Endothelial cell of umbilical vein (primary cell): ENCODE results near the gene ROMO1. TPM values are rescaled to one million over a fixed set of nuclear protein-coding genes. Genes with fewer than 3 reads are reported as not detected.

Source experiments
- BruUV-seq: library from RNA; stranded (reverse); fragments of 400-500 nt; replicated peaks from 2 replicates; lab custom pipeline; 2021; lab: Mats Ljungman, UMichigan
- CTCF ChIA-PET: fragments of 300-600, 350-600 bp; sonication (Branson Sonifier 250); formaldehyde crosslinking; loops from one replicate; lab custom pipeline; 2021; ENCODE audit warnings: antibody characterized with exemption, inconsistent platforms; lab: Charles Lee
- POLR2A ChIA-PET: fragments of 300-600, 350-600 bp; sonication (Branson Sonifier 250); formaldehyde crosslinking; loops from one replicate; lab custom pipeline; 2021; ENCODE audit warnings: antibody characterized with exemption, inconsistent platforms; lab: Charles Lee
- DNase-seq: peaks from one replicate; pipeline ENCODE4 v3.0.0-alpha.2; 2011; ENCODE audit warnings: low read depth, low spot score
- FAIRE-seq: peaks from 2 replicates; lab custom pipeline; 2011; peaks lifted over from hg19 to GRCh38; lab: Jason Lieb, UNC
- H2AFZ ChIP-seq: 2 replicates; pipeline ENCODE4 v1.6.0; 2012; ENCODE audit warnings: low read depth, low read length, control low read depth, inconsistent platforms
- H3K27ac ChIP-seq: 2 replicates; pipeline ENCODE4 v1.5.1; 2011; ENCODE audit warnings: low read depth, mild to moderate bottlenecking, control low read depth, low read length, moderate library complexity; ENCODE audit not compliant: insufficient read depth
- H3K27me3 ChIP-seq, 2 experiments: 2 replicates each; pipeline versions ENCODE4 v1.6.0 to v1.6.1; 2011; ENCODE audit warnings: low read length in 2 of 2, mixed read lengths in 1 of 2; ENCODE audit not compliant: control insufficient read depth in 2 of 2, insufficient read depth in 2 of 2
- H3K36me3 ChIP-seq, 2 experiments: 2 replicates in 1 of 2; 3 replicates in 1 of 2; pipeline ENCODE4 v1.5.1; 2011; ENCODE audit warnings: low read length in 2 of 2, mild to moderate bottlenecking in 1 of 2, moderate library complexity in 1 of 2; ENCODE audit not compliant: control insufficient read depth in 2 of 2, insufficient read depth in 2 of 2; ENCODE audit errors: extremely low read depth in 1 of 2
- H3K4me1 ChIP-seq: 3 replicates; pipeline ENCODE4 v1.5.1; 2011; ENCODE audit warnings: mild to moderate bottlenecking, low read length; ENCODE audit not compliant: control insufficient read depth, insufficient read depth; ENCODE audit errors: extremely low read depth
- H3K4me2 ChIP-seq: 2 replicates; pipeline ENCODE4 v1.6.1; 2011; ENCODE audit warnings: low read length, control low read depth, mixed read lengths; ENCODE audit not compliant: insufficient read depth
- H3K4me3 ChIP-seq, 3 experiments: fragments of 200-600 bp in 1 of 3; sonication (generic), shearing (Covaris generic) in 1 of 3; replicated peaks in 1 of 3; 2 replicates each; pipeline ENCODE4 v1.5.1; 2011 to 2016; ENCODE audit warnings: control low read depth in 3 of 3, low read length in 3 of 3, mild to moderate bottlenecking in 2 of 3, inconsistent platforms in 1 of 3, low read depth in 1 of 3, moderate library complexity in 1 of 3; ENCODE audit not compliant: insufficient read depth in 1 of 3
- H3K79me2 ChIP-seq: 2 replicates; pipeline ENCODE4 v1.6.0; 2012; ENCODE audit warnings: low read length, inconsistent platforms; ENCODE audit not compliant: control insufficient read depth, insufficient read depth
- H3K9ac ChIP-seq: replicated peaks from 2 replicates; pipeline ENCODE3; 2011; ENCODE audit warnings: low read length, control low read depth; ENCODE audit not compliant: insufficient read depth; ENCODE audit errors: extremely low read depth
- H3K9me1 ChIP-seq: replicated peaks from 3 replicates; pipeline ENCODE4 v1.6.0; 2011; ENCODE audit warnings: mild to moderate bottlenecking, low read length; ENCODE audit not compliant: control insufficient read depth, insufficient read depth; ENCODE audit errors: extremely low read depth
- H3K9me3 ChIP-seq: replicated peaks from 2 replicates; pipeline ENCODE4 v1.5.1; 2012; ENCODE audit warnings: low read length, inconsistent platforms; ENCODE audit not compliant: control insufficient read depth, insufficient read depth
- H4K20me1 ChIP-seq: replicated peaks from 2 replicates; pipeline ENCODE3; 2011; ENCODE audit warnings: mild to moderate bottlenecking, low read length; ENCODE audit not compliant: control insufficient read depth, insufficient read depth; ENCODE audit errors: extremely low read depth
- FOS ChIP-seq: IDR thresholded peaks from 2 replicates; pipeline ENCODE4 v1.6.1; 2011; ENCODE audit warnings: mild to moderate bottlenecking, low read length, moderate library complexity, borderline replicate concordance; ENCODE audit not compliant: insufficient read depth
- POLR2A ChIP-seq: IDR thresholded peaks from 2 replicates; pipeline ENCODE4 v1.6.1; 2012; ENCODE audit warnings: low read depth, mild to moderate bottlenecking, control low read depth, low read length
- POLR2AphosphoS5 ChIP-seq: IDR thresholded peaks from 2 replicates; pipeline ENCODE4 v1.6.1; 2012; ENCODE audit warnings: low read depth, mild to moderate bottlenecking, control low read depth, low read length, moderate library complexity; ENCODE audit not compliant: insufficient read depth
- dilution Hi-C: fragments of 300-500 bp; cut with MboI; formaldehyde crosslinking; loops from one replicate; pipeline ENCODE4 v1.15.0; 2019; ENCODE audit warnings: low sequenced_read_pairs; ENCODE audit not compliant: extremely low pct_ligation_motif_present
- intact Hi-C: fragments of 100-400 bp; cut with micrococcal nuclease; formaldehyde crosslinking; loops from one replicate; pipeline ENCODE4 v1.10.0; 2022
- polyA plus RNA-seq, 4 experiments: library from polyadenylated mRNA; depleted of rRNA in 3 of 4; stranded (reverse) in 3 of 4; unstranded in 1 of 4; fragments of >200 nt; gene quantifications; 2 replicates each; pipeline versions ENCODE4 v1.2.1 to v1.2.3, GENCODE V29; 2011 to 2012; ENCODE audit warnings: missing spikeins in 1 of 4
- total RNA-seq: library from RNA; stranded (reverse); gene quantifications from 2 replicates; pipeline ENCODE4 v1.2.3, GENCODE V29; 2021
- TF ChIP-seq, protein P1 (sequence below), 2 donors: IDR thresholded peaks; 1 replicate in 1 of 2; 2 replicates in 1 of 2; pipeline ENCODE4 v1.5.1; 2011; ENCODE audit warnings: low read length in 2 of 2, mild to moderate bottlenecking in 2 of 2, moderate library complexity in 2 of 2, control low read depth in 1 of 2, inconsistent platforms in 1 of 2, low read depth in 1 of 2; ENCODE audit not compliant: insufficient read depth in 1 of 2; ENCODE audit errors: extremely low read depth in 1 of 2

ROMO1 gene
- total and polyA plus RNA-seq, 2 donors (not counting 3 experiments of a cell fraction or from before 2014, with no cell fraction given), result 174 to 1,099 TPM

DNA sequence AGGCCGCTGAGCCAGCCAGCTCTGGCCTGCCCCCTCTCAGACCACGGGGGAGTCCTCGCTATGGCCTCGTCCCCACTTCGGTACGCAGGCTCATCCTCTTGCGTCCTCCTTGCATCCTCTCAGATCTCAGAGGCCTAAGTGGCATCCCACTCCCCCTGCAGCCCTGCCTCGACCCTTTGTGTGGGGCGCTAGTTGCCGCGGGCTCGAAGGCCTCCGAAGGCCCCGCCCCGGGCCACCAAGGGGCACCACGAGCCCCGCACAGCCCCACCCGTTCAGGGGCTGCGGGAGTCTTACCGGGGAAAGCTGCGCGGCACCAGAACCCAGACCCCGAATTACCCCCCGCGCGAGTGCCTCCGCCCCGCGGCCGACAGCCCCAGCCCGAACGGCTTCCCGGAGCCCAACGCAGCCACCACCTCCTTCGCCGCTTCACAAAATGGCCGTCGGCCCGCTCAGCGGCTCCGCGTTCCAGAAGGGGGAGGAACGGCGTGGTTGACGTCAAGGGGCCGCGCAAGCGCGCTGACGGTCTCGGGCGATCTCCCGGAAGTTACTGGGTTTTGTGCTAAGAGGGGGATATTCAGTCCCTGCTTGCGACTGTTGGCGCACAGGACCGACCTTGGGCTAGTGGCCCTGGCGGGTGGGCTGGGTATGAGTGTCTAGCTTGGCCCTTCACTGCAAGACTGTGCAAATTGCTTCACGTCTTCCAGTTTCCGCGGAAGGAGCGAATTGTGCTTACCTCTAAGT lies 34.6 kb upstream of the ROMO1 start, which contains the start of the genes CPNE1 and RBM12:
Gene CPNE1, minus strand, starts transcription at position 435 of the 741 bp plus-strand sequence. CDS start 31,977 bp downstream, outside the sequence.
Gene RBM12, minus strand, starts transcription at position 435 of the 741 bp plus-strand sequence. CDS start 9,578 bp downstream, outside the sequence.
- peaks cover 49% of the 10 kb centered on the region for H3K79me2 ChIP-seq
- CTCF ChIA-PET, result interaction anchor here (0.8 to 1.3 kb wide), 4 partner anchors 9 to 78 kb away, joined by 3 to 4 read pairs (median 3); partner anchors contain the start of genes RBM39 and SPAG4
- FAIRE-seq, result peak; percentile 91
- peaks cover 19% of the 10 kb centered on the region for H3K4me1 ChIP-seq
- no peaks in the 10 kb centered on the region for H3K9me3 ChIP-seq
- TF ChIP-seq FOS (no peak), POLR2A (peak; percentile 95), POLR2AphosphoS5 (peak; percentile 98)
- TF ChIP-seq, protein P1, sequence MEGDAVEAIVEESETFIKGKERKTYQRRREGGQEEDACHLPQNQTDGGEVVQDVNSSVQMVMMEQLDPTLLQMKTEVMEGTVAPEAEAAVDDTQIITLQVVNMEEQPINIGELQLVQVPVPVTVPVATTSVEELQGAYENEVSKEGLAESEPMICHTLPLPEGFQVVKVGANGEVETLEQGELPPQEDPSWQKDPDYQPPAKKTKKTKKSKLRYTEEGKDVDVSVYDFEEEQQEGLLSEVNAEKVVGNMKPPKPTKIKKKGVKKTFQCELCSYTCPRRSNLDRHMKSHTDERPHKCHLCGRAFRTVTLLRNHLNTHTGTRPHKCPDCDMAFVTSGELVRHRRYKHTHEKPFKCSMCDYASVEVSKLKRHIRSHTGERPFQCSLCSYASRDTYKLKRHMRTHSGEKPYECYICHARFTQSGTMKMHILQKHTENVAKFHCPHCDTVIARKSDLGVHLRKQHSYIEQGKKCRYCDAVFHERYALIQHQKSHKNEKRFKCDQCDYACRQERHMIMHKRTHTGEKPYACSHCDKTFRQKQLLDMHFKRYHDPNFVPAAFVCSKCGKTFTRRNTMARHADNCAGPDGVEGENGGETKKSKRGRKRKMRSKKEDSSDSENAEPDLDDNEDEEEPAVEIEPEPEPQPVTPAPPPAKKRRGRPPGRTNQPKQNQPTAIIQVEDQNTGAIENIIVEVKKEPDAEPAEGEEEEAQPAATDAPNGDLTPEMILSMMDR (IDR thresholded peaks at IDR 0.05; ENCODE audit: extremely low read depth in 1 of 2, insufficient read depth in 1 of 2, low read depth in 1 of 2, low read length in 2 of 2), result peak in 1 of 2 donors; percentile 6
- peaks cover 0 to 4% of the 10 kb centered on the region in 2 experiments for H3K36me3 ChIP-seq
- peak within 1 kb of the TSS; percentile 59 for H3K9ac ChIP-seq
- BruUV-seq, result no TSS peak
- peak within 1 kb of the TSS; percentile 64 for H2AFZ ChIP-seq
- peak within 1 kb of the TSS; percentile 13 to 81 (median 78) for H3K4me3 ChIP-seq
- peak within 1 kb of the TSS; percentile 33 for H3K27ac ChIP-seq
- POLR2A ChIA-PET, result no interaction called here
- intact Hi-C loops, result loop anchor here (1.0 to 5.0 kb wide), 3 partner anchors 34 to 78 kb away; partner anchors contain the start of genes NFS1, RBM39 and ROMO1
- peak; percentile 94 for DNase-seq
- dilution Hi-C loops, result no loop called here
- peaks cover 11% of the 10 kb centered on the region for H4K20me1 ChIP-seq
- no peaks in the 10 kb centered on the region for H3K27me3 ChIP-seq
- H3K4me2 ChIP-seq, result peak within 1 kb of the TSS; percentile 77
- H3K9me1 ChIP-seq, result no peaks in the 10 kb centered on the region
